ENCODE data around the gene RYR2. TPM values are rescaled to one million over a fixed set of nuclear protein-coding genes. Genes with fewer than 3 reads are reported as not detected.

The RYR2 gene
- total and polyA plus RNA-seq, 11 donors, result 77.7 to 1,319 (median 805) TPM

GRCh38 chr1:237861944-237862343, 820.0 kb downstream of the RYR2 start:
- TF ChIP-seq POLR2A (IDR thresholded peaks at IDR 0.05) (no peak), CTCF (IDR thresholded peaks at IDR 0.05) (no peak)
- H3K9me3 ChIP-seq, result no peaks in the 10 kb centered on the region
- intact Hi-C loops (cut with DNase I), result loop anchor here in 1 of 10 donors (10.0 kb wide), 1 partner anchor 1093 kb away; no protein-coding TSS in a partner anchor
- DNase-seq (no peak), ATAC-seq (no peak)
- no peak overlapping the region for H3K27ac ChIP-seq
- no peaks in the 10 kb centered on the region for H3K36me3 ChIP-seq
- no peaks in the 10 kb centered on the region for H3K27me3 ChIP-seq
- WGBS, 4 donors, result 62 to 71% (median 67%) methylated on average over 8 of the region's 8 CpGs
- H3K4me3 ChIP-seq, result no peak overlapping the region
- H3K4me1 ChIP-seq, result peaks cover 0 to 11% (median 0%) of the 10 kb centered on the region in 12 donors

GRCh38 chr1:237863234-237863633, 821.2 kb downstream of the RYR2 start:
- 76 to 92% (median 87%) methylated on average over 2 of the region's 2 CpGs for WGBS, 4 donors
- intact Hi-C loops (cut with DNase I), result loop anchor here in 1 of 10 donors (10.0 kb wide), 1 partner anchor 1092 kb away; no protein-coding TSS in a partner anchor
- no peak overlapping the region for H3K4me3 ChIP-seq
- H3K36me3 ChIP-seq, result no peaks in the 10 kb centered on the region
- peaks cover 0 to 11% (median 0%) of the 10 kb centered on the region in 12 donors for H3K4me1 ChIP-seq
- H3K27ac ChIP-seq, result no peak overlapping the region
- ATAC-seq (no peak), DNase-seq (no peak)
- H3K27me3 ChIP-seq, result no peaks in the 10 kb centered on the region
- no peaks in the 10 kb centered on the region for H3K9me3 ChIP-seq
- TF ChIP-seq CTCF (IDR thresholded peaks at IDR 0.05) (no peak), POLR2A (IDR thresholded peaks at IDR 0.05) (no peak)

- ATAC-seq (peak; percentile 77 to 92 (median 90)), DNase-seq (peak; percentile 55 to 84 (median 75))
- no peaks in the 10 kb centered on the region for H3K9me3 ChIP-seq
- H3K4me1 ChIP-seq, result peaks cover 0 to 11% (median 0%) of the 10 kb centered on the region in 12 donors
- TF ChIP-seq POLR2A (IDR thresholded peaks at IDR 0.05), result no peak
- TF ChIP-seq CTCF (IDR thresholded peaks at IDR 0.05), result peak; percentile 76 to 89 (median 81)
- intact Hi-C loops (cut with DNase I), result loop anchor here in 1 of 10 donors (10.0 kb wide), 1 partner anchor 1090 kb away; no protein-coding TSS in a partner anchor
- 10 to 12% (median 11%) methylated on average over 24 to 25 of the region's 25 CpGs for WGBS, 4 donors
- no peaks in the 10 kb centered on the region for H3K27me3 ChIP-seq
- peak overlapping the region in 1 of 12 donors; percentile 13 for H3K4me3 ChIP-seq
- no peaks in the 10 kb centered on the region for H3K36me3 ChIP-seq
- H3K27ac ChIP-seq, result no peak overlapping the region
Observed at GRCh38 chr1:237864338-237865244, 822.6 kb downstream of the RYR2 start.

- H3K4me3 ChIP-seq, result no peak overlapping the region
- H3K9me3 ChIP-seq, result no peaks in the 10 kb centered on the region
- intact Hi-C loops (cut with DNase I), result loop anchor here in 1 of 10 donors (10.0 kb wide), 1 partner anchor 1087 kb away; no protein-coding TSS in a partner anchor
- no peak overlapping the region for H3K27ac ChIP-seq
- no peaks in the 10 kb centered on the region for H3K36me3 ChIP-seq
- 66 to 77% (median 68%) methylated on average over 1 of the region's 1 CpG for WGBS, 4 donors
- DNase-seq, result no peak
- H3K4me1 ChIP-seq, result peaks cover 0 to 11% (median 0%) of the 10 kb centered on the region in 12 donors
- no peaks in the 10 kb centered on the region for H3K27me3 ChIP-seq
- no peak for TF ChIP-seq CTCF (IDR thresholded peaks at IDR 0.05)
- TF ChIP-seq POLR2A (IDR thresholded peaks at IDR 0.05), result no peak
- ATAC-seq, result no peak
Observed at GRCh38 chr1:237867380-237867888, 825.5 kb downstream of the RYR2 start.

Data from heart left ventricle (tissue), 16 donors.